Stimulated activated CD4-positive, alpha-beta T cell treated with anti-CD3 and anti-CD28 coated beads, TNF-alpha, amount 100 ng/mL, for 1 hour (primary cell): ENCODE results near the gene SMYD2.

ENCODE experiments used
- DNase-seq, 3 donors: peaks; one replicate each; pipeline ENCODE4 v3.0.0-alpha.2; 2020; ENCODE audit warnings: low read depth in 3 of 3, low spot score in 1 of 3

Gene SMYD2

GRCh38 chr1:214354440-214355148, 73.6 kb downstream of the SMYD2 start:
- DNase-seq = no peak

GRCh38 chr1:214360116-214360515, 79.2 kb downstream of the SMYD2 start:
- no peak for DNase-seq

DNA sequence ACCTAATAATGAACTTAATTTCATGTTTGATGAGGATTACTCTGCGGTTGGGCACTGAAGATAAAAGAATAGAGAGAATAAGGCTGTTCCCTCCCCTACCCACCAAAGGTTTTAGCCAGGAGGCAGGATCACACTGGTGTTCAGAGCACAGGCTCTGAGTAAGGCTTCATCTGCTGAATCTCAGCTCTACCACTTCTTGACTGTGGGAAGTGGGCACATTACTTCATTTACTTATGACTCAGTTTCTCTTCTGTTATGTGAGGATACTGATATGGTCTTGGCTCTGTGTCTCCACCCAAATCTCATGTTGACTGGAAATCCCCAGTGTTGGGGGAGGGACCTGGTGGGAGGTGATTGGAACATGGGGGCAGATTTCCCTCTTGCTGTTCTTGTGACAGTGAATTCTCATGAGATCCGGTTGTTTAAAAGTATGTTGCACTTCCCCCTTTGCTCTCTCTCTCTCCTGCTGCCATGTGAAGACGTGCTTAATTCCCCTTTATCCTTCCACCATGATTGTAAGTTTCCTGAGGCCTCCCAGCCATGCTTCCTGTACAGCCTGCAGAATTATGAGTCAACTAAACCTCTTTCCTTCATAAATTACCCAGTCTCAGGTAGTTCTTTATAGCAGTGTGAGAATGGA, 79.7 kb downstream of the SMYD2 start:
- no peak for DNase-seq

- DNase-seq = no peak
Observed at GRCh38 chr1:214361636-214362035, 80.7 kb downstream of the SMYD2 start.

DNA sequence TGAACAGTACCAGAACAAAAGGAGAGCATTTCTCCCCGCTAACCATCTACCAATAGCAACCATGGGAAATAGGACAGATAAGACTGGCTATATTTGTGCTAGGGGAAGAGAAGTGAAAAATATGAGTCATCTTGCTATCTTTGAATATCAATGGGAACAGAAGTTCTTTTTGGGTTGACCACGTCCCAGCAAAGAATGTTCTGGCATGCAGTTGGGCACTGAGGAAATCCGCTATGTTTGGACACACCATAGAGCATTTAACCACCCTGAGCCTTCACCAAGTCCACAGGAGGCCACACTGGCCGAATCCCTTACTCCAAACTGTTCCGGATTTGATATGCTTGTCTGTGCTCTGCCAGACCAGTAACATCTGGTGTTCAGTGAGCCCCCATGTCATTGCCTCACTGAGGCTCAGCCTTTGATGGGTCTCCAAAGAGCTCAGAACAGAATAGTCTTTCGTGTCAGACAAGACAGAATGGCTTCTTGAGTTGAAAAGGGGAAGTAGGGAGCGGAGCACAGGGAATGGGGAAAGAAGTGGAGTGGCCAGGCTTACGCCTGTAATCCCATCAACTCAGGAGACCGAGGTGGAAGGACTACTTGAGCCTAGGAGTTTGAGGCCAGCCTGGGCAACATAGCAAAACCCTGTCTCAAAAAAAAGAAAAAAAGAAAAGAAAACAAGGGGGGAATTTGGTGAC, 81.4 kb downstream of the SMYD2 start:
- no peak for DNase-seq

GRCh38 chr1:214363386-214363785, 82.4 kb downstream of the SMYD2 start:
- no peak for DNase-seq

GRCh38 chr1:214364386-214364785, 83.4 kb downstream of the SMYD2 start:
- no peak for DNase-seq

GRCh38 chr1:214364786-214365295, 83.9 kb downstream of the SMYD2 start:
- DNase-seq = no peak

GRCh38 chr1:214367841-214368240, 86.9 kb downstream of the SMYD2 start:
- DNase-seq = no peak

- DNase-seq = no peak
Observed at GRCh38 chr1:214369364-214369763, 88.4 kb downstream of the SMYD2 start.

DNA sequence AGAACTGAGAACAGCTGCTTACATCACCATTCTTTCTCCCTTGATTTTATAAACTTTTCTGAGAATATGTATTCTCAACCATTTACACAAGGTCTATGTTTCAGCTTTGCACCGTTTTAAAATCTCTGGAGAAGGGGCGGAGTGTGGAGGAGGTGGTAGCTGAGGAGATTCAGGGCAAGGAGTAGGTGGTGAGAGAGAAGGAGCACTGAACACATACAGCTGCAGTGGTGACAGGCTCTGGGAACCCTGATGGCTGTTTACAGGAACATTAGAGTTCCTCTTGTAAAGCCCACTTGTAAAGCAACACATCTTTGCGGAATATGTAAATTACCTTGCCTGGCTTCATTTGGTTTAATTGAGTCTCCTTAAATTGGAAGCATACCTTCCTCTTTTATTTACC, 89.7 kb downstream of the SMYD2 start:
- no peak for DNase-seq

DNA sequence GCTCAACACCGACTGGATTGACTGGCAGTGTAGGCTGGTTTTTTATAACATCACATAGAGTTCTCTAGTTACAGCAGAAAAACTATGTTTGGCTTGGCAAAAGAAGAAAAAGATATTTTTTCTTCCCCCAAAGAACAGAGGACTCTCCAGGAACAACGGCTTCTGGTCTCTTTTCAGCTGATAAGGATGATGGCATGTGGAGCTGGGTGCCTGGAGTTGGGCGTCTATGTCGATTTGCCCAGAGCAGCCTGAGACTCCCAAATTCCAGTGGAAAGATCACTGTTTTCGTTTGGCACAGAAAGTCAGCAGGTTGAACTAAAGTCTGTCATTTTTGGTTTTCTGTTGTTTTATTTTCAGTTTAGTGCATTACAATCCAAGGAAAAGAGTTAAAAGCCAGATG, 91.1 kb downstream of the SMYD2 start:
- DNase-seq = no peak

GRCh38 chr1:214377485-214377884, 96.5 kb downstream of the SMYD2 start:
- no peak for DNase-seq

GRCh38 chr1:214377886-214378285, 96.9 kb downstream of the SMYD2 start:
- no peak for DNase-seq

DNA sequence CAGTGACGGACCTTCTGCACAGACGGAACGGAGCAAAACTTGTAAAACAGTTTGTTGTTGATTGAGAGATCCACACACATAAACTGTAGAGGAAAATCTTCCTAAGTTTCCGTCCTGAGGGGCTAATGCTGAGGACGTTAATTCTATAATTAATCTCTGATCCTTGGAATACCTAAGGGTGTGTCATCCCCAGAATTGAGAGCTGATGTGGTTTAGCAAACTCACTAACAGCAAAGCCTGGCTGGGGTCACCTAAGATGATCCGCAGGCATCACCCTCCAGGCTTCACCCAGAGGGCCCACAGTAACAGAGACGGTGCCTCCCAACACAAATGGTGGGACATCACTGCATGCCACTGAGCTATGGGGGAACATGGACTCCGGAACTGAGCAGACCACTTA, 97.5 kb downstream of the SMYD2 start:
- no peak for DNase-seq

GRCh38 chr1:214379236-214379970, 98.4 kb downstream of the SMYD2 start:
- no peak for DNase-seq

DNA sequence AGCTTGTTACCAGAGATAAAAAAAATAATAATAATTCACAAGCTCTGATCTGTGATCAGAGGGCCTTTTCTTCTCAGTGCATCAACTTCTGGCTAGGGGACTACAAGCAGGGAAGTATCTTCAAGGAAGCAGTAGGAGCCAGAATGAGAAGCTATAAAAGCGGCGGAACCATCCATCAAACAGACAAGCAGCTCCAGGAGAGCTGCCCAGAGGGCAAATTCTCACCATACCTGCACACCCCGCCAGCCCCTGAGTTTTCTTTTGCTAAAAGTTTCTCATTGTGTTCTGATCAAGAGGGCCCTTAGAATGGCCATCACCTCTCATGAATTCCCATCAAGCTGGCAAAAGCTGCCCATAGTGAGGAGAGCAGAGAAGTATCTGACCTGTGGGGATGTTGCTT, 99.4 kb downstream of the SMYD2 start:
- DNase-seq = no peak

GRCh38 chr1:214380986-214381695, 100.2 kb downstream of the SMYD2 start:
- DNase-seq = no peak

GRCh38 chr1:214383381-214384372, 102.7 kb downstream of the SMYD2 start:
- no peak for DNase-seq
